ENCODE measurements around the gene TGM3. TPM values are rescaled to one million over a fixed set of nuclear protein-coding genes. Genes with fewer than 3 reads are reported as not detected.

The TGM3 gene
- total and polyA plus RNA-seq, 2 experiments from 2014 or later = 0.08 TPM; not detected in 1

- TF ChIP-seq ZNF462 (CRISPR knock-in tag; IDR thresholded peaks at IDR 0.05) (no peak), ZNF114 (CRISPR knock-in tag; IDR thresholded peaks at IDR 0.05) (no peak), CREB1 (CRISPR knock-in tag; IDR thresholded peaks at IDR 0.05; ENCODE audit: low read depth) (no peak), EZH2phosphoT487 (IDR thresholded peaks at IDR 0.05; ENCODE audit: unreplicated experiment) (no peak), STAT1 (IDR thresholded peaks at IDR 0.05; ENCODE audit: unreplicated experiment) (no peak), ZNF331 (CRISPR knock-in tag; IDR thresholded peaks at IDR 0.05; ENCODE audit: low read depth) (no peak), EZH2 (IDR thresholded peaks at IDR 0.05; ENCODE audit: low read depth, unreplicated experiment) (no peak), JUNB (IDR thresholded peaks at IDR 0.05; ENCODE audit: unreplicated experiment) (no peak)
- TF ChIP-seq, protein P1, sequence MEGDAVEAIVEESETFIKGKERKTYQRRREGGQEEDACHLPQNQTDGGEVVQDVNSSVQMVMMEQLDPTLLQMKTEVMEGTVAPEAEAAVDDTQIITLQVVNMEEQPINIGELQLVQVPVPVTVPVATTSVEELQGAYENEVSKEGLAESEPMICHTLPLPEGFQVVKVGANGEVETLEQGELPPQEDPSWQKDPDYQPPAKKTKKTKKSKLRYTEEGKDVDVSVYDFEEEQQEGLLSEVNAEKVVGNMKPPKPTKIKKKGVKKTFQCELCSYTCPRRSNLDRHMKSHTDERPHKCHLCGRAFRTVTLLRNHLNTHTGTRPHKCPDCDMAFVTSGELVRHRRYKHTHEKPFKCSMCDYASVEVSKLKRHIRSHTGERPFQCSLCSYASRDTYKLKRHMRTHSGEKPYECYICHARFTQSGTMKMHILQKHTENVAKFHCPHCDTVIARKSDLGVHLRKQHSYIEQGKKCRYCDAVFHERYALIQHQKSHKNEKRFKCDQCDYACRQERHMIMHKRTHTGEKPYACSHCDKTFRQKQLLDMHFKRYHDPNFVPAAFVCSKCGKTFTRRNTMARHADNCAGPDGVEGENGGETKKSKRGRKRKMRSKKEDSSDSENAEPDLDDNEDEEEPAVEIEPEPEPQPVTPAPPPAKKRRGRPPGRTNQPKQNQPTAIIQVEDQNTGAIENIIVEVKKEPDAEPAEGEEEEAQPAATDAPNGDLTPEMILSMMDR (conservative IDR thresholded peaks at IDR 0.05; ENCODE audit: low read depth in 2 of 2) = no peak
- TF ChIP-seq, protein P2, sequence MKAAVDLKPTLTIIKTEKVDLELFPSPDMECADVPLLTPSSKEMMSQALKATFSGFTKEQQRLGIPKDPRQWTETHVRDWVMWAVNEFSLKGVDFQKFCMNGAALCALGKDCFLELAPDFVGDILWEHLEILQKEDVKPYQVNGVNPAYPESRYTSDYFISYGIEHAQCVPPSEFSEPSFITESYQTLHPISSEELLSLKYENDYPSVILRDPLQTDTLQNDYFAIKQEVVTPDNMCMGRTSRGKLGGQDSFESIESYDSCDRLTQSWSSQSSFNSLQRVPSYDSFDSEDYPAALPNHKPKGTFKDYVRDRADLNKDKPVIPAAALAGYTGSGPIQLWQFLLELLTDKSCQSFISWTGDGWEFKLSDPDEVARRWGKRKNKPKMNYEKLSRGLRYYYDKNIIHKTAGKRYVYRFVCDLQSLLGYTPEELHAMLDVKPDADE (IDR thresholded peaks at IDR 0.05) = no peak
Measured at GRCh38 chr20:2298116-2298515, 2.3 kb downstream of the TGM3 start (continued).
